Stimulated activated CD4-positive, alpha-beta T cell treated with anti-CD3 and anti-CD28 coated beads, Interleukin-2, amount 100 ng/mL, for 24 hours (primary cell): Measurements from ENCODE around the gene GNRHR.
"Not testable (repeated sequence)": the region's sequence is repeated elsewhere in the genome, so short reads cannot be mapped to it uniquely, and the experiment has no call there.

Experiments used
- DNase-seq, 2 donors: peaks; one replicate each; pipeline ENCODE4 v3.0.0-alpha.2; 2020

The GNRHR gene

DNA sequence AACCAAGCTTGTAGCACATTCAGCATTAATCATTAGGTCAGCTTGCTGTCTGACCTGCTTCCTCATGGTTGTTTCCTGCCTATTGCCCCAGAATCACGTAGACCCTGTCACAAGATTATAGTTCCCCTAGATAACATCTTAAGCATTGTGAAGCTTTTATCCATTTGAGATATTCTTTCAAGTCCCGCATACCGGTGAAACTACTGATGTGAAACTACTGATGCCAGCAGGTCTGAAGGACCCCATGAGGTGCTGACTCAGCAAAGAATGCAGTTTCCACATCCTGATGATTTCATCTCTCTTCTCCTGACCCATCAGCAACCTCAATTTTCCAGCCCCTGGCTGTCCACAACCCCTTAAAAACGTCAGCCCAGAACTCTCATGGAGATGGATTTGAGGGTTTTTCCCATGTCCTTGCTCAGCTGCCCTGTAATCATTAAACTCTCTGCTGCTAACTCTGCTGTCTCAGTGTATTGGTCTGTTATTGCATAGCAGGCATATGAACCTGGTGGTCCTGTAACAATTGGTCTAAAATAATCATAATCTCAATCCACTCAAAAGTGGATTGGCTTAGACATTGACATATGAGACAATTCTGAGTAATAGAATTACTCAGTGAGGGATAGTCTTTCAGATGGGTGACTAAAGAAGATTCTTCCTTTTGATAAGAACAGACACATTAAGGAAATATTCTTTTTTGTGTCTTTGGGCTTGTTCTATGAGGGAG, 26.9 kb downstream of the GNRHR start:
- DNase-seq = no peak

DNA sequence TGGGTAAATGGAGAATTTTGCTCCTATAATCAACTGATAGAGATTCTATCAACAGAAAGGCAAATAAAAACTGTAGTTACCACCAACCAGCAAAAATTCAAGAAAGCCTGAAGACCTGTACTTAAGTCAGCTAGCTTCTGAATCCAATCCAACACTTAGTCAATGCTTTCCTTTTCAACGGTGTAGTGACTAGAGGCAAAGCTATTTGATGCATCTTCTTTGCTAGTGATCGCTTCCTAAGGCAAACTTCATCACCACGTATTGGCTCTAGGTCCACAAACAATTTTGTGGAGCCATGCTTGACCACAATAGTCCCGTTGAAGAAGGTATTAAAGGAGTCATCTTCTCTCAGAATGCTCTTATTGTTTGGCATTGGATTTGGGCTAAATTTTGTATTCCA, 28.2 kb downstream of the GNRHR start:
- DNase-seq = no peak

DNA sequence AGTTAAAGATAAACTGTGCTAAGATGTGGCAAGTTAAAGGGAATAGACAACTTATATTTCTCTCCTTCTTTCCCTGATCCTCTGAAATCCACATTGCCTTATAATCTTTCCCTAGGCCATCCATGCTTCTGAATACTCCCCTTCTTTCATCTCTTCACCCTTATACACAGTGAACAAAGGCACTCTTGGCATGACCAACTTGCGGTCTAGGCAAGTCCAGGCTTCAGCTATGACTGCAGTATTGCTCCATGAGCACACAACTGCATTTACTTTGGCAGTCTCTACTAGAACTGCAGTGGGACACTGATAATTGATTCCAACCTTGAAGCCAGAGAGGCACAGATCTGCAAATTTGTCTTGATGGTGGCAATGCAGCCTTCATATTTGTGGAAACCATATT, 29.1 kb downstream of the GNRHR start:
- DNase-seq = no peak

DNA sequence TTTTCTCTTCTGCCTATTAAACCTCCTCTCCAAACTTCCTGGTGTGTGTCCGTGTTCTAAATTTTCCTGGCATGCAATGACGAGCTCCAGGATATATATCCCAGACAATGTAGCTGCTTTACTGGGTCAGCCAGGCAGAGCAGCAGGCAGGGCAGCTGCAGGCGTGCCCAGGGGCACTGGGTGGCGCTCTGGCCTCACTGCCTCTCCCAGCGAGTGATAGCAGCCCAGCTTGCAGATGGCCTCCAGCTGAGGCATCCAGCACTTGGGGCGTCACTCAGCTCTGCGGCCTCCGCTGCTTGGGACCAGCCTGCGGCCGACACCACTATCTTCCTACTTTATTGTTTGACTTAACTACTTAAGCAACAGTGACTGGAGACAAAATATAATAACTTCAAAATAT, 30.2 kb downstream of the GNRHR start:
- no peak for DNase-seq

DNA sequence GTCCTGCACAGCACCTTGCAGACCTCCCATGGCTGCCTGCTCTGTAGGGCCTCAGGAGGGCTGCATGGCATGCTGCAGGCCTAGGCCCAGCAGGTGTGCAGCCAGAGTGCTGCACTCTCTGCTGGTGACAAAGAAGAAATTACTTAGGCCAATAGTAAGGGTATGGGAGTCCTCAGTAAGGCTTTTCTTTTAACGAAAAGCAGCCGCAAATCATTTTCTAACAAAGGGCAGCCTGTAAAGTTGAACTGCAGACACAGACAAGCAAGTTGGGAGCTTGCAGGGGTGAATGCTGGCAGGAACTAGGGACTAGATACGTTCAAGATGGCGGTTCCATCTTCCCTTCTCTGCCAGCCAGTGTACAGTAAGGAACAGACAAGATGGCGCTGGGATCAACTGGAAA, 30.8 kb downstream of the GNRHR start:
- no peak for DNase-seq

DNA sequence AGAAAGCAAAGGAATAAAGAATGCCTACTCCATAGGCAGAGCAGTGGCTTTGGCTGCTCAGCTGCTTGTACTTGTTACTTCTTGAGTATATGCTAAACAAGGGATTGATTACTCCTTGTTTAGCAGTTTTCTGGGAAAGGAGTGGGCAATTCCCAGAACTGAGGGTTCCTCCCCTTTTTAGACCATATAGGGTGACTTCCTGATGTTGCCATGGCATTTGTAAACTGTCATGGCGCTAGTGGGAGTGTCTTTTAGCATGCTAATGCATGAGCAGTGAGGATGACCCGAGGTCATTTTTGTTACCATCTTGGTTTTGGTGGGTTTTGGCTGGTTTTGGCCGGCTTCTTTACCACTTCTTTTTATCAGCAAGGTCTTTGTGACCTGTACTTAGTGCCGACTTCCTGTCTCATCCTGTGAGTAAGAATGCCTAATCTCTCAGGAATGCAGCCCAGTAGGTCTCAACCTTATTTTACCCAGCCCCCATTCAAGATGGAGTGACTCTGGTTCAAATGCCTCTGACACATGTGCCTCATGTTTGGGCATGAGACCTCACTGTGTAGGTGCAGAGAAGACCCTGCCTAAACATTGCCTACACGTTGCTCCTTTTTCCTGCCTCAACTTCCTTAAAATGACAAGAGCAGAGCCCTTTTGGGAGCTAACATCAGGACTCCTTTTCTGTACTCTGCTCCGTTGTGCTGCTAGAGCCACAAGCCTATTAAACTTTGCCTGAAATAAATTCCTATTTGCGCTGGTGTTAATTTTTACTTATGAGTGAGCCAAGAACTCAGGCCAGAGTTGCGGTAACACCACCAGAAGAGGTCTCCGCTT, 32.2 kb downstream of the GNRHR start:
- DNase-seq = no peak

DNA sequence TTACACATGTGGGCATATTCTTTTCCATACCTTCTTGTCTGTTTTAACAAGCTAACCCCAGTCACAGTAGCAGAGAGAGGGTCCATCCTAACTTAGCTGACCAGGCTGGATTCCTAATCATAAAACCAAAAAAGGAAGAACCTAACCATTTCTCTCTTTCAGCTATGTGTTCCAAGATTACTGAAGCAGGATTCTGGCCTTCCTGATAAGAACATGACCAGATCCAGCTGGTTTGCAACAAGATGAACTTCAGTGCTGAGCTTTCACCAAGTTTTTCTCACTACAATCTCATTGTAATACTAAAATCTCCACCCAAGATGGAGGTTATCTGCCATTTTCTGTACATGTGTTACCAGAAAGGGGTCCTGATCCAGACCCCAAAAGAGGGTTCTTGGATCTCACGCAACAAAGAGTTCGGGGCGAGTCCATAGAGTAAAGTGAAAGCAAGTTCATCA, 32.8 kb downstream of the GNRHR start:
- DNase-seq = no peak

DNA sequence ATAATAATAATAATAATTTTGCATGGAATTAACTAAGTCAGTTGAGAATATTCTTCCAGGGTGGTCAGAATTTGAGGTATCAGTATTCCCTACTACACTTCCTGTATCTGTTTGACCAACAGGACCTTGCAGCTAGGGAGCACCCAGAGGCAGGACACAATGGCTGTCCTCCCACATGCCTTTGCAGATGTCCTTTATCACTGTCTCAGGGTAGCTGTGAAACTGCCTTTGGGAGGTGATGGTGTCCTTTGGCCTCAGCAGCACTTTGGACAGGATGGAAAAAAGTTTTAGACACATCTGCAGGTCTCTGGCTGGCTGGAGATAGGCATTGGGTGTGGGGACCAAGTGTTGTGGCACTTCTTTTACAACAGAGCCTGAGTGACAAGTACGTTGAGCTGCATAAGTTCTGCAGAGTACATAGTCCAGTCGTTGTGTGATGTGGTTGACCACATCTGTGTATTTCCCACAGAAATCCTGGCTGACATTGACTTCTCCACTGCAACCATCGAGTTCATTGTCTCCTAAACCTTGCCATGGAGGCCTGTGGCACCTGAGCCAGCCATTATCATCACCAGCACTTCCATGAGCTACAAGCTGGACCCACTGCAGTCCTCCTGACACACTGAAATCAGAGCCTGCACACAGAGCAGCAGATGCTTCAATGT, 34.1 kb downstream of the GNRHR start:
- no peak for DNase-seq

DNA sequence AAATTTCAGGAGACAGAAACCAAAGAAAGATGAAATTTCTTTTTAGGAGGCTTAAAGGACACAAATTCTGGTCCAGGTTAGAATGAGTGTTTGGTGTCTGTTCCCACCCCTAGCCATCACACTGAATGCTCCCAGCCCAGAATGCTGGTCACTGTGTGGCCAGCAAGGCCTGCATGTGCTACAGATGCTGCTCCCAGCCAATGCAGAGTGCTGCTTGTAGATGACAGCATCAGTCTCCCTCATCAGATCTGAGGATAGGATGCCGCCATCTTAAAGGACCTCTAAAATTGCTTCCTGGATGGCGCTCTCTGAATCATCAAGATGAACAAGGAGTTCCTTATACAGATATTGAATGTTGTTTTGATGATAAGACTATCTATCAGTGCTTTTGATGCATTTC, 35.3 kb downstream of the GNRHR start:
- DNase-seq = no peak

DNA sequence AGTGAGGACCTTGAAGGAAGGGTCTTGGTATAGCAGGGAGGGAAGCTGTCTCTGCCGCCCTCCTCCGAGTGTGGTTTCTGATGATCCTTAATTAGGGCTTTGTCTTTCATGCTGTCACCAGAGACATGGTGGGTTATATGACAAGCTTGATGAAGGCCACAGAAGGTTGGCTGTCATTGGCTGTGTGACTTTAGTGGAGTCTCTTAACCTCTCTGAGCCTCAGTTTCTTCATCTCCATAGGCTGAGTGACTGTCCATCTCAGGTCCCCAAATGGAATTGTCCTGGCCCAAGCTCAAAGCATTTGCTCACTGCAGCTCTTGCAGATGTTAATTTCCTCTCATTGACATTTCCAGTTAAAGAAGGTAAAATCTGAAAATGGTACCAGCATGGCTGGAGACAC, 36.6 kb downstream of the GNRHR start:
- DNase-seq = no peak

DNA sequence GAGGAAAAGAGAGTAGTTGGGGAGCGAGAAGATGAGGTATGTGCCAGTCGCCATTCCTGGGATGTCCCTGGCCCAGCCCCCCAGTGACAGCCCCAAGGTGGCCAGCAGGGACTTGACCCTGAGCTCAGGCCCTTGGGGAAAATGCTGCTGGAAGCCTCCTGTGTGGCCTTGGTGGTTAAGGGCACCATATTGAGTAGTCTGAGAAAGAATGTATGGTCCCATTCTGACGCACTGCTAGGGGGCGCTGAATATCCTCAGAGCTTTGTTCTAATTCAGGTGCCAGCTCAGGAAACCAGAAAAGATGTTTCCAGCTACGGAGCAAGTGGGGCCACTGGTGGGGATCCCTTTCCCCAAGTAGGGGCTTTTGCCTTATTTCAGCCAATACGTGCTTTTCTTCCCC, 39.2 kb downstream of the GNRHR start:
- no peak for DNase-seq

DNA sequence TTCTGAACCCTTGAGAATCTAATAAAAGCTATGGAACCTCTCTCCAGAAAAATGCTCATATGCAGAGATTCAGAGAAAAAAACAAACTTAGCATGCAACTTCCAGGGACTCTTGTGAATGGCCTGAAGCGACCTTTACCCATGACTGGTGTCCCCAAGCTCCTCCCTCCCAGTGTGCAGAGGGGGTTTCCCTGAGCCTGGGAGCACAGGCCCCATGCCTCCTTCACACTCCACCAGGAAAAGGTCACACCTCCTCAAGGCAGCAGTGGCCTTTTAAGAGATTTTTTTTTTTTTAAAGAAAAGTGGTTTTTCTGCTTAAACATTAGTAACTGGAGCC, 40.0 kb downstream of the GNRHR start:
- peak in 1 of 2 donors; percentile 40 for DNase-seq

DNA sequence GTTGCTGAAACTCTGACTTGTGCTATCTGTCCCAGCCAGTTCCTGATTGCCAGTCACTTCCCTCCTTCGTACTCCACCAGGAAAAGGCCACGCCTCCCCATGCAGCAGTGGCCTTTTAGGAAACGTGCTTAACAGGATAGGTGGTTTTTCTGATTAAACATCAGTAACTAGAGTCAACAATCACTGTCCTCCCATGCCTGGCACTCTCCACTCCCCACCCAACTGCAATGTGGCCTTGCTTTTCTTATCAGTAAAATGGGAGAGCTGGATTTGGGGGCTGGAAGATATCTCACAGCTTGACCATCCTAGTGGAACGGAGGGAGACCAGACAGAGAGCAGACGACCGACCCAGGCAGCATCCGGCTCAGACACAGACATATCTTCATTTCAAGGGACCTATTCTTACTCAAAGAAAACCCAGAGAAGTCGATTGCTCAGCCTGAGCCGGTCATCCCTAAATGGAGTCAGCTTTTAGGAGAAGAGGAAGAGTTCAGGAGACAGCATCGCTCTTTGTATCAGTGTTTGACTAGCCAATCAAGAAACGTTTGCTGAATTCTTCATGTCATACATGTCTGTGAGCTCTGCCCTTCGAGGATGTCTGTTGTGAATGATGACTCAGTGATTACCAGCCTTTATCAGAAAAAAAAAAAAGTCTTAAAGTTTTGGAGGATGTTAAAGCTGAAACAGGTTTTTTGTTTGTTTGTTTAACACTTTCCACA, 40.5 kb downstream of the GNRHR start:
- no peak for DNase-seq

DNA sequence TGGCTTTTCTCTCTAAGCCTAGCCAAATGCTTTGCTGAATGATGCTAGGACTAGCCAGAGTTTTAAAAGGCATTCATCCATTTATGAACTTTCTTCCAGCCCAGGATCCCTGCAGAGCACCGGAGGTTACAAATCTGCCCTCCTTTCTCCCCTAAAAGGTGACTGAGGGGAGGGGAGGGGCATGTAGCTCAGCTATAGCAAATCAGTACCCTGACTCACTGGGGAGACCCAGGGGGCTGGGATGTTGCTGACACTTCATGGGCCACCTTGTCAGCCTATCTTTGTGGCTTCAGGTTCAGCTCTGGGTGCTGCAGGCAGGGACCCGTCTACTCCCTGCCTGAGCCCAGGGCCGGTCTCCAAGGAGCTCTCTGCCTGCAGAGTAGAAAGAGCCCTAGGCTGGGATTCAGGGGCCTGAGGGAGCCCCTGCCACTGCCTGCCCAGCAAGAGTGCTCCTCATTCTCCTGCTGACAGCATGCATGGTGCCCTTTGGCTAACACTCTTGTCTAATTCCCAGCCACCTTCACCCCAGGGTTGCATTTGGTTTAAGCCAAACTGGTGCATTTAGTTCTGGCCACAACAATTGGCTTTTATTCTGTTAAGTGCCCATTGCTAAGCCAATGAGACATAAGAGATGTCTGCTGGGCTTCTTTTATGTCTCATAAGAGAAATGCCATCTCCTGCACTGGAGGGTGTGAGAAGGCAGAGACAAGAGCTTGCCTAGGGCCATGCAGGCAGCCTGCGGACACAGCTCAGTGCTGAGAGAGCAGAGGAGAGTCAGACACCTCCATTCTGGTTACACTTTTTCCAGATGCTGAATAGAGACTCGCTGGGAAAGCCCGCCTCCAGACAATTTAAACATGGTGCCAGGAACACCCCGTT, 41.3 kb downstream of the GNRHR start:
- no peak for DNase-seq

DNA sequence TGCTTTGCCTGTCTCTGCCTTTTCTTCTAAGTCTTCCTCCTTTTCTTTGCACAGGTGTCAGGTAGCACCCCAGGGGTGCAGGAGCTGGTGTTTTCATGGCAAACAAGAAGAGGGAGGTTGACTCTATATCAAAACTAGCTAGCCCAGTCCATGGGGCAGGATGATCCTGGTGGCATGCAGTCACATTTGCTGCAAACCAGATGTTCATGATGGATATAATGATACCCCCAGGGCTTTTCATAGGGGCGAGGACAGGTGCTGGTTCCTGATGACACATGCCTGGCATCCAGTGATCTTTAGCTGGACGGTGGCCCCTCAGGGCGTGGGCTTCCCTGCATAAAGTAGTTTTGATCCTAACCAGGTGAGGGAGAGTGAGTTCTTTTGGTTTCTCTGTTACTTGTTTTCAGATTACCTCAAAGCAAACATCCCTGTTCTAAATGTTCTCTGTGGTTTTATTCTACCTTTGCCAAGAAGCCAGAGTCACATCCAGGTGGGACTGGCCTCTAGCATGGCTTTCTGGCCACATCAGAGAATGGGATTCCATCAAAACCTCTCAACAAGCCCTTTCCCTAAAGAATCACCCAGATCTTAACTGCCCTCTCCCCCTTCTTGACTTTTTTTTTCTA, 42.1 kb downstream of the GNRHR start:
- DNase-seq = no peak

DNA sequence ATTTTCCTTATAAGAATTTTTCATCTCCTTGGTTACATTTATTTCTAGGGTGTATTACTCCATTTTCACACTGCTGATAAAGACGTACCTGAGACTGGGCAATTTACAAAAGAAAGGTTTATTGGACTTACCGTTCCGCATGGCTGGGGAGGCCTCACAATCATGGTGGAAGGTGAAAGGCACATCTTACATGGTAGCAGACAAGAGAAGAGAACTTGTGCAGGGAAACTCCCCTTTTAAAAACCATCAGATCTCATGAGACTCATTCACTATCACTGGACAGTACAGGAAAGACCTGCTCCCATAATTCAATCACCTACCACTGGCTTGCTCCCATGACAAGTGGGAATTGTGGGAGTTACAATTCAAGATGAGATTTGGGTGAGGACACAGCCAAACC, 47.5 kb downstream of the GNRHR start:
- not testable (repeated sequence) for DNase-seq

DNA sequence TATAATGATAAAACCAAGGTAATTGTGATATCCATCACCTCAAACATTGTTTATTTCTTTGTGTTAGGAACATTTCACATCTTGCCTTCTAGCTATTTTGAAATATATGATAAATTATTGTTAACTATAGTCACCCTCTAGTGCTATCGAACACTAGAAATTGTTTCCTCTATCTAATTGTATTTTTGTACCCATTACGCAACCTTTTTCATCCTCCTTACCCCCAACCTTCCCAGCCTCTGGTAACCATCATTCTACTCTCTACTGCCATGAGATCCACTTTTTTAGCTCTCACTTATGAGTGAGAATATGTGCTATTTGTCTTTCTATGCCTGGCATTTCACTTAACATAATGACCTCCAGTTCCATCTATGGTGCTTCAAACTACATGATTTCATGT, 49.3 kb downstream of the GNRHR start:
- DNase-seq = no peak

DNA sequence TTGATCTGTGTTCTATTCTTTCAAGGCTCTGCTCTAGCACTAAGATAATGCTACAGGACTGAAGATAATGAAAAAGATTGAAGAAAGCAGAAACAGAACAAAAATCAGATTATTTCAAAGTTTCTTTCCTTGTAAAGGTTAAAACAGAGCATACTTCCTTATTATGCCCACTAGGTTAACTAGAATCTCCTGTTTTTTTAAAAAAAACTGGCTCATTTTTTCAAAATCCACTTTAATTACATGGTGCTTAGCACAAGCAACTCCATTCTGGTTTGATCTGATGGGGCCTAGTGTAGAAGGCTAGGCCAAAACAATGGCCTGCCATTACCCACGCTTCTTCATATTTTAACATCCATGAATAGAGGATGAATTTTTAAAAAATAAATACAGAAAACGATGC, 52.0 kb downstream of the GNRHR start:
- DNase-seq = no peak

DNA sequence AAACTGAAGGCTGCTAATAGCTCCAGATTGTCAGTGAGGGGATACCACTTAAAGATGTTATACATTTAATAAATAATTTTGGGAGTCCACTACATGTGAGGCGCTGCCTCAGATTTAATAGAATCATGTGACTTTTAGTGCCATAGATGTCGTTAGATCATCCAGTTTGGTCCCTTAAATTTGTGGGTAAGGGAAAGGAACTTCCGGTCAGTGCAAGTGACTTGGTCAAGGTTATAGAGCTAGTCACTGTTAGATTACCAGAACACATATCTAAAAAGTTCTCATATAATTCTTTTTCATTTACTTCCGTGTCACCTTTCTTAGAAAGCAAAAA, 52.7 kb downstream of the GNRHR start:
- DNase-seq = no peak

DNA sequence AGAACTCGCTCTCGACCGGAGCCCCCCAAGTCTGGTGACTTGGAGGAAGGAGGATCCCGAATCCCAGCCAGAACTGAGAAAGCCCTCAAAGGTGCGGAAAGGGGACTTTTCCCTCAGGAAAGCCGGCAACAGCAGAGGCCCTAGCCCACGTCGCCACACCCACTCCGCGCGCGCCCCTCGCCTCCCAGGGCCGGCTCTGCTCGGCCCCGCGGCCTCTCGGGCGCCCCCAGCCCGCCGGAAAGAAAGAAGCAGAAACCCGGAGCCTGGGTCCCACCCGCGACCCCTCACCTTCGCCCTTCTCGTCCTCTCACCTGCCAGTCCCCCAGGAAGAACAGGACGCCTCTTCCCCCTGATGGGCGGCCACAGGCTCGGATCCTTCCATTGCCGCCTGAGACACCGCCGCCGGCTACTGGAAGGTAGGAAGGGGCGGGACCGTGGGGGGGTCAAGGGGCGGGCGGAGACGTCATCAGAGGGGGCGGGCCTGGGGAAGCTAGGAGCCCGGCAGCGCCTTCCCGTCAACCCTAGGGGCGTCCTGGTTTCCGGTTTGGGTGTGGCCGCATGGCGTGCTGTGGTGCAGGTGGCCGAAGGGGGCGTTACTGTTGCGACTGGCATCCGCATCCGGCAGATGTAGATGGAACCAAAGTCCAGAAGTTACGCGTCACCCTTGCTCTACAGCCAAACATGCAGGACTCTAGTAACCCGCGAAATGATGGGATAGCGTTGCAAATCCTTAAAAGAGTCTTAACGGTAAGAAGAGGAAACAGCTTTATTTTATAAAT, 53.3 kb downstream of the GNRHR start, which contains the start of gene UBA6:
UBA6 (minus strand) TSS at position 418 of the 779 bp plus-strand sequence; CDS start at position 382, 36 bp downstream.
- DNase-seq = peak; percentile 95 to 96
